GM12892 (cell line): ENCODE data around the gene SLC25A30.

Experiments used
- POLR2A ChIP-seq: IDR thresholded peaks from 2 replicates; pipeline ENCODE4 v1.6.1; 2011; ENCODE audit warnings: low read depth, low read length, control low read depth
- POLR2AphosphoS5 ChIP-seq: IDR thresholded peaks from 2 replicates; pipeline ENCODE4 v1.6.1; 2011; ENCODE audit warnings: low read depth, low read length, control low read depth
- TAF1 ChIP-seq: IDR thresholded peaks from 2 replicates; pipeline ENCODE4 v1.6.1; 2011; ENCODE audit warnings: low read depth, mild to moderate bottlenecking, control low read depth, low read length, borderline replicate concordance

DNA sequence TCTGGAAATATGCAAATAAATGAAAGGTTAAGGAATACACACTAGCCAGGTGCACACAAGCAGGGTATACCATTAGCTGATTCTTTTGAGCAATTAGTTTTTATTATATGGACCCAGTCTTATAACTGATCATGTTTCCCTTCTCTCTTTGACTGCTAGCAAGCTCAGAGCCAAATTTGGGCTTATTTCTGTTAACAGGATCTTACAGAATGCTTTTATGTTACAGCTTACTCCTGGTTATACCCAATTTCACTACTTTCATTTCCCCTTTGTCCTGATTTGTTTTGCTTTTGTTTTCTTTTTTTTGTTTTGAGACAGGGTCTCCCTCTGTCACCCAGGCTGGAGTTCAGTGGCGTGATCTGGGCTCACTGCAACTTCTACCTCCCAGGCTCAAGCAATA, 64.3 kb downstream of the SLC25A30 start:
- TF ChIP-seq POLR2AphosphoS5 (no peak), POLR2A (no peak), TAF1 (no peak)
